NCI-H82 treated with DMSO at 0.1 percent for 48 hours (cell line): ENCODE measurements around the gene C17orf107.
"Not testable (repeated sequence)": the region's sequence is repeated elsewhere in the genome, so short reads cannot be mapped to it uniquely, and the experiment has no call there.

Experiments
- DNase-seq: peaks from one replicate; lab custom pipeline; 2025; ENCODE audit not compliant: unreplicated experiment; lab: John Stamatoyannopoulos, UW

Gene C17orf107

DNA sequence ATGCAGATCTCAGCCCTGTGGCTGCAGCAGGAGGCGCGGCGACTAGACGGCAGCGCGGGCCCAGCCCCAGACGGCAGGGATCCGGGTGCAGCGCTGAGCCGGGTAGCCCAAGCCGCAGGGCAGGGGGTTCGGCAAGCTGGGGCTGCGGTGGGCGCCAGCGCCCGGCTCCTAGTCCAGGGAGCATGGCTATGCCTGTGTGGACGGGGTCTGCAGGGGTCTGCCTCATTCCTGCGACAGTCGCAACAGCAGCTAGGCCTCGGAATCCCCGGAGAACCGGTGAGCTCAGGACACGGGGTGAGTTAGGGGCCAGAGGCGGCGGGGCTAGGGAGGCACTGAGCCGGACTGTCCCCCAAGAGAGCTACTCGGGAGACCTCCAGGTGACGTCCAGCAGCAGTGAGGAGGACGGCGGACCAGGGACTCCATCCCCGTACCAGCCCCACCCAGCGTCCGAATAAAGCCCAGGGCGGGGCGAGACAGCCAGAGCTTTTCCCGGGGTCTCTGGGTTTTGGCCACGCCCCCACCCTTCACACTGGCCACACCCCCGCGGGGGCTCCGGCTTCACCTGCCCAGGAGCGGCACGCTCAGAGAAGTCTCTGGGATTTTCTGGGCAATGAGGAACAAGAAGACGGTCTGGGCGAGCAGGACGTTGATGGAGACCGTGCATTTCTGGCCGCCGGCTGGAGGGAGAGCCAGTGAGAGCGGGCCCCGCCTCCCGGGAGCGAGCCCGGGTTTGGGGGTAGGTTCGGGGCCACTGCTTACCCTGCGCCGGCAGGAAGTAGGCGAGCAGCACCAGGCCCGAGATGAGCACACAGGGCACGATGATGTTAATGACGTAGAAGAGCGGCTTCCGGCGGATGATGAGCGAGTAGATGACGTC is 1.1 kb downstream of the C17orf107 start:
- no peak for DNase-seq

DNA sequence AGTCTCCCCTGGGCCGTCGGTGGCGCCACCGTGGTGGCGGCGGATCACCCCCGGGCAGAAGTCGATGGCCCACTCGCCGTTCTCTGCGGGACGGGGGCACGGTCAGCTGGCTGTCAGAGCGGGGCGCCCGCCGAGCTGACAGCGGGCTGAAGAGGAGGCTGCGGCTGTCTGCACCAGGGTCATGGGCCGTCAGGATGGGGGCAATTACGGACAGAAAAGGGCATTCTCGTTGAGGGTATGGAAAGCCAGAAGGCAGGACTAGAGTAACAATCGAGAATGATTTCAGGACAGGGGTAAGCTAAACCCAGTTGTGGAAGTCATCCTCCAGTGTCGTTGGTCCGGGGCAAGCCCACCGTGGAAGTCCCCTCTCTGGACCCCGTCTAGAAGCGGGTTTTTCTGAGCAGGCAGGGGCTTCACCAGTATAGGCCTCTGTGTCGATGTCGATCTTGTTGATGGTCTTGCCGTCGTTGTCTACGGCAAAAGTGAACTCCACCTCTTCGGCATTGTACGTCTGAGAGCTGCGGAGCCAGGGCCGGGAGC is 1.8 kb downstream of the C17orf107 start:
- no peak for DNase-seq

DNA sequence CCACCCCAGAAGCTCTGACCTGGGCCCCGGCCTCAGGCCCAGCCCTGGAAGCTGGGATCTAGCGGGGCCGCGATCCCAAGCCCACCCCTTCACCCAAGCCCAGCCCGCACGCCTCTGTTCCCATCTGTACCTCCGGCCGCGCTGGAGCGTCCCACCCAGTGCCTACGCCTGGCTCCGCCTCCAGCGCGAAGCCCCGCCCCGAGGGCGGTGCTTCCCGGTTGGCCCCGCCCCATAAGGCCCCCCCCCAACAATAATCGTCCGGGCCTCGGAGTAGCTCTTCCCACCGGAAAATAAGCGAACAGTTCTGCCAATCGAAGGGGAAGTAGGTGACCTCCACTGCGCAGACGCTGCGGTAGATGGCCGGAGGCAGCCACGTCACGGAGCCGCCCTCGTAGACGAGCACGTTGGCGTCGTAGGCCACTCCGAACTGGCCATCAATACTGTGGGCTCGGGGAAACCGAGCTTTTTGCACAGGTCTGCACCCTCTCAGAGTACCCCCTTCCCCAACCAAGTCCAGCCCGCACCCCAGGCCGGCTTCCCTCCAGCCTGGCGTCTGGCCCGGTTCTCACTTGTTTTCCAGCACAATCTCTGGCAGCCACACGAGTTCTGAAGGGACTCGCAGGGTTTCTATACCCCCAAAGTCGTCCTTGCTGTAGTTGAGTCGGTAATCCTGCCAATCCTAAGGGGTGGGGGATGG is 2.5 kb downstream of the C17orf107 start:
- DNase-seq = no peak

DNA sequence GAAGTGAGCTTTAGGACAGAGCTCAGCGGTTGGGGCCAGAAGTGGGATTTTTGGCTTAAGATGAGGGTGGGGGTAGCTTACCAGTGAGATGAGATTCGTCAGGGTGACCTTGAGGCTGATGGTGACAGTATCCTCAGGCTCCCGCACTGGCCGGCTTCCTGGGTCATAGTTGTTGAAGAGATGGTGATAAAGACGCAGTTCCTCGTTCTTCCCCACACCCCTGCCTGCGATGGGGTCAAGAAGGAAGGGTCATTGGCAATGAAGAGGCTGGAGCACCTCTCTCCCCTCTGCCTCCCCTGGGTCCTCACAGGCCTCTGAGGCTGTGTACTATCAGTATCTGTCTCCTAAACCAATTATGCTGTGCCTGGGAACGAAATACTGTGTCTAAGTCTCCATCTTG is 3.2 kb downstream of the C17orf107 start:
- DNase-seq = peak; percentile 50

DNA sequence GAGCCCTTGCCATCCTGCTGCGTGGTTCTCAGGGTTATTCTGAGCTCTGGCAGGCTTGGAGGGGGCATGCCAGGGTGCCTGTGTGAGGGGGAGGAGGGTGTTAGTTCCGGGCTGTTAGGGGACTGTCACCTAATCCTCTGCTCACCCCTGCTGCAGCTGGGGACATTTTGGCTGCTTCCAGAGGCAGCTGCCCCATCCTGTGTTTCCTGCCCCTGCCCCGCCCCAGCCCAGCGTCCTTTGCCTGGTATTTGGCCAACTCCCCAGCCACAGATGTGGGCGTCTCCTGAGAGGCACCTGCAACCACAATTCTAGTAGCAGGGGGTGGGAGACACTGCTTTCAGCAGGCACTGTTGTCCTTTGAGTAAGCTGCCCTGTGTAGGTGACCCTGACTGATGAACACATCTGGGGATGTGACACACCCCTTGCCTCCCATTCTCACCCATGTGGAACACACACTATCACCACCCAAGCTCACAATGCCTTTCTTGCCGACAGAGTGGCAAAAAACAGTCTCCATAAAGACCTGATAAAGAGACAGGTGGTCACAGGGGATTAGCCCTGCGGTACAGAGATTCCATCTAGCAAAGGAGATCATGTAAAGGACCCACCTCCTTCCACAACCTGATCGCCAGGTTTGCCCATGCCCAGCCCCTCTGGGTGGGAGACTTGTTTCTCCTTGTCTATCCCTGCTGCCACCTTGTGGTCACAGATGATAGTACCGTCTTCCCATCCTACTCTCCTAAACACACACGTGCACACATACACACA is 3.9 kb downstream of the C17orf107 start, which contains the start of gene CHRNE:
CHRNE (minus strand) TSS at position 48 of the 768 bp plus-strand sequence; CDS start at position 13, 35 bp downstream.
- DNase-seq = peak; percentile 78

DNA sequence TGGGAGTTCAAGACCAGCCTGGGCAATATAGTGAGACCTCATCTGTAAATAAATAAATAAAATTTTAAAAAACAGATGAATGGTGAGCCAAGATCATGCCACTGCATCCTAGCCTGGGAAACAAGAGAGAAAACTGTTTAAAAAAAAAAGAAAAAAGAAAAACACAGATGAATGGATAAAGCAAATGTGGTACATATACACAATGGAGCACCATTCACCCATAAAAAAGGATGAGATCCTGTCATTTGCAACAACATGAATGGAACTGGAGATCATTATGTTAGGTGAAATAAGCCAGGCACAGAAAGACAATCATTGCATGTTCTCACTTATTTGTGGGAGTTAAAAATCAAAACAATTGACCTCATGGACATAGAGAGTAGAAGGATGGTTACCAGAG is 7.3 kb downstream of the C17orf107 start:
- DNase-seq = not testable (repeated sequence)

DNA sequence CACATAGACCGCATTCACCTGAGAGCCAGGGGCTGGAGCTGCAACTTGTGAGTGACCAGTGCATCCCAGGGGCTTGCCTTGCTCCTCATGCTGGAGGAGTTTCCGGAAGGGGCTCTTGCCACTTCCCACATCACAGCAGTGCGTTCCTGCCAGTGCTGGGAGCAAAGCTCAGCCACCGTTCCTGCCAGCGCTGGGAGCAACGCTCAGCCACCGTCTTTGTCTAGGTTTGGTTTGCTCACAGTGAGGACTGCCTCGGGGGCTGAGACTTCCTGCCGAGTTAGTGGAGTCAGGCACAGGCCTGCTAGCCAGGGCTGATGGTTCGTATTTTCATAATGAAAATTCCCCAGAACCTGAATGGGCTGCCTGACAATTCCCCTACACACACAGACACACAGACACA is 9.0 kb downstream of the C17orf107 start:
- no peak for DNase-seq

DNA sequence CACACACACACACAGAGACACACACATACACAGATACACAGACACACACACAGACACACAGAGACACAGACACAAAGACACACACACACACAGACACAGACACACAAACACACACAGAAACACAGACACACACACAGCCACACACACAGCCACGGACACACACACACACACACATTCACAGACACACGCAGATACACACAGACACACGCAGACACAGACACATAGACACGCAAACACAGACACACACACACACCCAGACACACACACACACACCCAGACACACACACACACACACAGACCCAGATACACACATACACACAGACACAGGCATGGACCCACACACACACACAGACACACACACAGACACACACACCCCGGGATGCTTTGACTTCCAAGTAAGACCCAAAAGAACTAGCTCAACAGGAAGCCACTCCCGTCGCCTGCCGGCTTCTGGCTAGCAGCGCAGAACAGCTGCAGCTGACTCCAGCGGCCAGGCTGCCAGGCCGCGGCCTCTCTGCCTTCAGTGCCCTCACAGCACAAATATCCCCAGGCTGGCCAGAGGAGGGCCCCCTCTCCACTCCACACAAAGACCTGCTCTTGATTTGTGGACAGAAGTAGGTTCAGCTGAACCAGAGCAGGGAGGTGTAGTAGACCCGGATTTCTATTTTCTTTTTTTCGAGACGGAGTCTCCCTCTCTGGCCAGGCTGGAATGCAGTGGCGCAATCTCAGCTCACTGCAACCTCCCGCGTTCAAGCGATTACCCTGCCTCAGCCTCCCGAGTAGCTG is 9.6 kb downstream of the C17orf107 start:
- peak; percentile 65 for DNase-seq

DNA sequence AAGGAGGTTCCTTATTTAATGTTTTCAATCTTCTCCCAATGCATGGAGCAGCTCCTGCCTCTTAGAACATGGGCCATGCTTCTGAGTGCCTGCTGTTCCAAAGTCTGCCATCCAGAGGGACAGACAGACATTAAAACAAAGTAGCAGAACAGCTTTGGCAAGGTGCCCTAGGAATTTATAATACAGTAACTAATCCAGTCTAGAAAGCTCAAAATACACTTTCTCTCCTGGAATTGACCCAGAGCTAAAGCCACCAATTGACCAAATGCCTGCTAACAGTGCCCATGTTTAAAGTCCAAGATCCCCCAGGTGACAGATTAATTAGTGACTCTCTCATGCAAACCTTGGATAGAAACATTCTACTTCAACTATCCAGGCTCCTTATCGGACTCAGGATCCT is 14.7 kb downstream of the C17orf107 start:
- DNase-seq = no peak

DNA sequence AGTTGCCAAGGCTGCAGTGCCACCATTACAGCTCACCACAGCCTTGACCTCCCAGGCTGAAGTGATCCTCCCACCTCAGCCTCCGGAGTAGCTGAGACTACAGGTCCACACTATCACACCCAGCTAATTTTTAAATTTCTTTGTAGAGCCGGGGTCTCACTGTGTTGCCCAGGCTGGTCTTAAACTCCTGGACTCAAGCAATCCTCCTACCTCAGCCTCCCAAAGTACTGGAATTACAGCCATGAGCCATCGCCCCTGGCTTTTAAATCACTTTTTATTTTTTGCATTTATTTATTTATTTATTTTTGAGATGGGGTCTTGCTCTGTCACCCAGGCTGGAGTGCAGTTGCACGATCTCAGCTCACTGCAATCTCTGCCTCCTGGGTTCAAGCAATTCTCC is 15.2 kb downstream of the C17orf107 start:
- DNase-seq = not testable (repeated sequence)

DNA sequence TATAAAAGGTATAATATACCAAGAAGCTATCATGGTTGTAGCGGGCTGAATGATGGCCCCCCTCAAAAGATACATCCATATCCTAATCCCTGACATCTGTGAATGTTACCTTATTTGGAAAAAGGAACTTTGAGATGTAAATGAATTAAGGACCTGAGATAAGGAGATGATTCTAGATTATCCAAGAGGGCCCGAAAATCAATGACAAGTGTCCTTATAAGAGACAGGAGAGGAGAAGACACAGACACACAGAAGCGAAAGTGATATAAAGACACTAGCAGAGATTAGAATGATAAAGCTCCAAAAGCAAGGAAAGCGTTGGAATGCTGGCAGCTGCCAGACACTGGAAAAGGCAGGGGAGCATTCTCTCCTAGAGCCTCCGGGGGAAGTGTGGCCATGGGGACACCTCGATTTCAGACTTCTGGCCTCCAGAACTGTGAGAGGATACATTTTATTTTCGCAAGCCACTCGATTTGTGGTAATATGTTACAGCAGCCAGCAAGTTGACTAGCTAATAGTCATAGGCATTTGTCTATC is 20.2 kb downstream of the C17orf107 start:
- peak; percentile 19 for DNase-seq

DNA sequence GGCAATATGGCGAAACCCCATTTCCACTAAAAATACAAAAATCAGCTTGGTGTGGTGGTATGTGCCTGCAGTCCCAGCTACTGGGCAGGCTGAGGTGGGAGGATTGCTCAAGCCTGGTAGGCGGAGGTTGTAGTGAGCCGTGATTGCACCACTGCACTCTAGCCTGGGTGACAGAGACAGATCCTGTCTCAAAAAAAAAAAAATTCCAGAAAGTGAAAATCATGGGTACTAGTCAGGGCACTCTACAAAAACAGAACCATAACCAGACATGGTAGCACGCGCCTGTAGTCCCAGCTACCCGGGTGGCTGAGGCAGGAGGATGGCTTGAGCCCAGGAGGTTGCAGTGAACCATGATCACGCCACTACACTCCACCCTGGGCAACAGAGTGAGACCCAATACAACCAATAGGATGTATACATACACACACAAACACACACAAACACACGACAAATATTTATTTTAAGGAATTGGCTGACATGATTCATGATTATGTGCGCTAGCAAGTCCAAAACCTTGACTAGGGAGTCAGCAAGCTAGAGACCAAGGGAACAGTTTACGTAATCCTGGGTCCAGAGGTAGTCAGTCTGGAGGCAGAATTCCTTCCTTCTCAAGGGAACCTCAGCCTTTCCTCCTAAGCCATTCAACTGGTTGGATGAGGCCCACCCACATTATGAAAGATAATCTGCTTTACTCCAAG is 21.2 kb downstream of the C17orf107 start:
- no peak for DNase-seq

DNA sequence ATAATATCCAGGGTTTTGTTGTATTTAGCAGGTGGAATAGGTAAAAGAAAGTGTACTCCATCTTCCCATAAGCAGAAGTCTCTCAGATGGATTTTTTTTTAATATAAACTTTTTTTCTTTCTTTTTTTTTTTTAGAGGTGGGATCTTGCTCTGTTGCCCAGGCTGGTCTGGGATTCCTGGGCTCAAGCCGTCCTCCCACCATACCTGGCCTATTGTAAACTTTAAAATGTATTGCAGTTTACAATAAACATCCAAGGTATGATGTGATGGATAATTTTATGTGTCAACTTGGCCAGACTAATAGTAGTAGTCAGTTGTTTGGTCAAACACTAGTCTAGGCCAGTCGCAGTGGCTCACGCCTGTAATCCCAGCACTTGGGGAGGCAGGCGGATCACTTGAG is 22.0 kb downstream of the C17orf107 start:
- DNase-seq = no peak

DNA sequence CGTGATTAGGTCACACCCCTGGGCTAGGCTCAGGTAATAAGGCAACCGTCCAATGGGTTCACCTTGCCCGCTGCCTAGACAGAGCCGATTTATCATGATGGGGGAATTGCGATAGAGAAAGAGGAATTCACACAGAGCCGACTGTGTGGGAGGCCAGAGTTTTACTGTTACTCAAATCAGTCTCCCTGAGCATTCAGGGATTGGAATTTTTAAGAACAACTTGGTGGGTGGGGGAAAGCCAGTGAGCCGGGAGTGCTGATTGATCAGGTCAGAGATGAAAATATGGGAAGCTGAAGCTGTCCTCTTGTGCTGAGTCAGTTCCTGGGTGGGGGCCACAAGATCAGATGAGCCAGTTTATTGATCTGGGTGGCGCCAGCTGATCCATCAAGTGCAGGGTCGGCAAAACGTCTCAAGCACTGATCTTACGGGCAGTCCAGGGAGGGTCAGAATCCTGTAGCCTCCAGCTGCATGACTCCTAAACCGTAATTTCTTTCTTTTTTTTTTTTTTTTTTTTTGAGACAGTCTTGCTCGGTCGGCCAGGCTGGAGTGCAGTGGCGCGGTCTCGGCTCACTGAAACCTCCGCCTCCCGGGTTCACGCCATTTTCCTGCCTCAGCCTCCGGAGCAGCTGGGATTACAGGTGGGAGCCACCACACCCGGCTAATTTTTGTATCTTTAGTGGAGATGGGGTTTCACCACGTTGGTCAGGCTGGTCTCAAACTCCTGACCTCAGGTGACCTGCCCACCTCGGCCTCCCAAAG is 27.4 kb downstream of the C17orf107 start:
- DNase-seq = not testable (repeated sequence)

DNA sequence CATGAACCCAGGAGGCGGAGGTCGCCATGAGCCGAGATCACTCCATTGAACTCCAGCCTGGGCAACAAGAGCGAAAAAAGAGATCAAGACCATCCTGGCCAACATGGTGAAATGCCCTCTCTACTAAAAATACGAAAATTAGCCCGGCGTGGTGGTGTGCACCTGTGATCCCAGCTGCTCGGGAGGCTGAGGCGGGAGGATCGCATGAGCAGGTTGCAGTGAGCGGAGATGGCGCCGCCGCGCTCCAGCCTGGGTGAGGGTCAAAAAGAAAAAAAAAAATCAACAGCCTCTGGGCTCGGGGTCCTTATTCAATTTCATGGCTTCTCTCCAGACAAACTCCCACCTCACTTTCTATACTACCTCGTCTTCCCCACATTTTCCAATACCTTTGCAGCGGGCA is 29.5 kb downstream of the C17orf107 start:
- no peak for DNase-seq

DNA sequence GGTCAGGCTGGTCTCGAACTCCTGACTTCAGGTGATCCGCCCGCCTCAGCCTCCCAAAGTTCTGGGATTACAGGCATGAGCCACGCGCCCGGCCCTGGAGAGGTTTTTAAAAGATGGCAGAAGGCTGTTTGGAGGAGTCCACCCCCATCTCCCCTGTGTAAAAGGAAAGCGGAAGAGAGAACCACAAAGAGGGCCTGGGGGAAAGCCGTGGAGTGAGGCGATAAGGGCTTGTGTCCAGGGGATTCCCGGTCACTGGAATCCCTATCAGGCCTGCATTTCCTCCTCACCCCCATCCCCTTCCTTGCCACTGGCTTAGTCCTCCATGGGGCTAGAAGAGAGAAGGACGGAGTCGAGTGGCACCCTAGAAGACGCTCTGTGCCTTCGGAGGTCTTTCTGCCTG is 32.6 kb downstream of the C17orf107 start, which contains the start of gene GP1BA:
GP1BA (plus strand) TSS at position 315 of the 400 bp plus-strand sequence. CDS start 328 bp downstream, outside the sequence.
- no peak for DNase-seq

DNA sequence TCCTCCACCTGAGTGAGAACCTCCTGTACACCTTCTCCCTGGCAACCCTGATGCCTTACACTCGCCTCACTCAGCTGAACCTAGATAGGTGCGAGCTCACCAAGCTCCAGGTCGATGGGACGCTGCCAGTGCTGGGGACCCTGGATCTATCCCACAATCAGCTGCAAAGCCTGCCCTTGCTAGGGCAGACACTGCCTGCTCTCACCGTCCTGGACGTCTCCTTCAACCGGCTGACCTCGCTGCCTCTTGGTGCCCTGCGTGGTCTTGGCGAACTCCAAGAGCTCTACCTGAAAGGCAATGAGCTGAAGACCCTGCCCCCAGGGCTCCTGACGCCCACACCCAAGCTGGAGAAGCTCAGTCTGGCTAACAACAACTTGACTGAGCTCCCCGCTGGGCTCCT is 33.4 kb downstream of the C17orf107 start:
- no peak for DNase-seq

DNA sequence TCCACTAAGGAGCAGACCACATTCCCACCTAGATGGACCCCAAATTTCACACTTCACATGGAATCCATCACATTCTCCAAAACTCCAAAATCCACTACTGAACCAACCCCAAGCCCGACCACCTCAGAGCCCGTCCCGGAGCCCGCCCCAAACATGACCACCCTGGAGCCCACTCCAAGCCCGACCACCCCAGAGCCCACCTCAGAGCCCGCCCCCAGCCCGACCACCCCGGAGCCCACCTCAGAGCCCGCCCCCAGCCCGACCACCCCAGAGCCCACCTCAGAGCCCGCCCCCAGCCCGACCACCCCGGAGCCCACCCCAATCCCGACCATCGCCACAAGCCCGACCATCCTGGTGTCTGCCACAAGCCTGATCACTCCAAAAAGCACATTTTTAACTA is 34.3 kb downstream of the C17orf107 start:
- DNase-seq = no peak
